Measurements from ENCODE around the gene COX14. TPM values are rescaled to one million over a fixed set of nuclear protein-coding genes. Genes with fewer than 3 reads are reported as not detected.
"Not testable (repeated sequence)": the region's sequence is repeated elsewhere in the genome, so short reads cannot be mapped to it uniquely, and the experiment has no call there.

COX14 gene
- total RNA-seq, 4 donors from 2014 or later: 22.1 to 107 (median 62.0) TPM

DNA sequence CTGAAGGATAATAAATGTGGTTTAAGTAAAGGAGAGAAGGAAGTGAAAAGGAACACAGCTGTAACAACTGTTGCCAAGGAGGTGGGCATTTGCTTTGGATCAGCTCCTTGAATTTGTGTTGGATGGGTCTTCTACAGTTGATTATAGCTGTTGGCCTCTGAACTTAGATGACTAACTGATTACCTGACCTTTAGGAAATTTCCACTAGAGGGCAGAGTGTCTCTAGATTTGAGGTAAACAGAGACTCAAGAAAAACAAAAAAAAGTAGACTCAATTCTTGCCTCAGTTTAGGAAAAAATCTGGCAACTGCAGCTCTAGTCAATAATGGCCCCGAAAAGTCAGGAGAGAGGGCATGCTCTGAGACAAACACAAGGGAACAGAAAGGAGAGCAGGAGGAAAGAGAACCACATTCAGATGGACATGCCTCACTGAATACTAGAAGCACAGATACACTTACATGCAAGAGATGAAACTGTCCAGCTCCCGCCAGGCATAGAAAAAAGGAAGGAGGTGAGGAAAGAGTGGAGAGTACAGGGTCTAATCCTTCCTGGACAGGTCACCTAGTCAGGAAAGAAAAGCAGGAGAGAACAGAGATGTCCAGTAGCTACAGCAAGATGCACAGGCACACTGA lies 20.6 kb downstream of the COX14 start:
- no peaks in the 10 kb centered on the region for H3K9me3 ChIP-seq
- H3K36me3 ChIP-seq: peaks cover 0 to 35% (median 14%) of the 10 kb centered on the region in 4 donors
- H3K4me3 ChIP-seq: no peak overlapping the region
- 60 to 79% methylated on average over 2 of the region's 2 CpGs for WGBS, 2 donors (ENCODE audit: low coverage in 1 of 2)
- no peak for DNase-seq
- no peaks in the 10 kb centered on the region for H3K27me3 ChIP-seq
- in situ Hi-C loops (cut with MboI; ENCODE audit: low pct_ligation_motif_present in 1 of 4, low pct_unique_long_range_greater_than_20kb in 1 of 4, low sequenced_read_pairs in 3 of 4): no loop called here
- peaks cover 0 to 10% (median 3%) of the 10 kb centered on the region in 4 donors for H3K4me1 ChIP-seq
- TF ChIP-seq POLR2A (IDR thresholded peaks at IDR 0.05): no peak
- TF ChIP-seq POLR2AphosphoS5 (IDR thresholded peaks at IDR 0.05): no peak
- no peak for TF ChIP-seq EP300 (IDR thresholded peaks at IDR 0.05; ENCODE audit: low read depth)
- TF ChIP-seq, protein P1, sequence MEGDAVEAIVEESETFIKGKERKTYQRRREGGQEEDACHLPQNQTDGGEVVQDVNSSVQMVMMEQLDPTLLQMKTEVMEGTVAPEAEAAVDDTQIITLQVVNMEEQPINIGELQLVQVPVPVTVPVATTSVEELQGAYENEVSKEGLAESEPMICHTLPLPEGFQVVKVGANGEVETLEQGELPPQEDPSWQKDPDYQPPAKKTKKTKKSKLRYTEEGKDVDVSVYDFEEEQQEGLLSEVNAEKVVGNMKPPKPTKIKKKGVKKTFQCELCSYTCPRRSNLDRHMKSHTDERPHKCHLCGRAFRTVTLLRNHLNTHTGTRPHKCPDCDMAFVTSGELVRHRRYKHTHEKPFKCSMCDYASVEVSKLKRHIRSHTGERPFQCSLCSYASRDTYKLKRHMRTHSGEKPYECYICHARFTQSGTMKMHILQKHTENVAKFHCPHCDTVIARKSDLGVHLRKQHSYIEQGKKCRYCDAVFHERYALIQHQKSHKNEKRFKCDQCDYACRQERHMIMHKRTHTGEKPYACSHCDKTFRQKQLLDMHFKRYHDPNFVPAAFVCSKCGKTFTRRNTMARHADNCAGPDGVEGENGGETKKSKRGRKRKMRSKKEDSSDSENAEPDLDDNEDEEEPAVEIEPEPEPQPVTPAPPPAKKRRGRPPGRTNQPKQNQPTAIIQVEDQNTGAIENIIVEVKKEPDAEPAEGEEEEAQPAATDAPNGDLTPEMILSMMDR (IDR thresholded peaks at IDR 0.05): peak; percentile 40 to 69 (median 41)
- H3K27ac ChIP-seq: no peak overlapping the region
- intact Hi-C loops (cut with DNase I; ENCODE audit: low total_unique reads): no loop called here

DNA sequence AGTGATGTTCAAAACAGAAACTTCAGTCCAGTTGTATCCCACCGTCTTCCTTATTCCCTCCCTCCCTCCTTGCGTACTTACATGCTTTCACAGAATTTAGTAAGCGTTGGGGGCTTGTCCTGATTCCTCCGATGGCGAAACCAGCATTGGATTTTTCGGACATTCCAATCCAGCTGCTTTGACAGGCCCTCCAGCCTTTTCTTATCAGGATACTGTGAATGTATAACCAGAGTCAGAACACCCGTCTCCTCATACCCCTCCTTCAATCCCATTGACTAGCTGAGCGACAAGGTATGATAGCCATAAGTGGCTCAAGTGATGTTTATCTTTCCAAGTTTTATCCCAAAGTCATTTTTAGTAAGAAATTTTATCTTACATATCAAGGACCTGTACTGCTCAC lies 31.0 kb downstream of the COX14 start:
- TF ChIP-seq, protein P1 (IDR thresholded peaks at IDR 0.05): no peak
- TF ChIP-seq POLR2A (IDR thresholded peaks at IDR 0.05): no peak
- no peak for TF ChIP-seq EP300 (IDR thresholded peaks at IDR 0.05; ENCODE audit: low read depth)
- TF ChIP-seq POLR2AphosphoS5 (IDR thresholded peaks at IDR 0.05): no peak
- 86 to 100% methylated on average over 3 to 8 of the region's 8 CpGs for WGBS, 2 donors (ENCODE audit: low coverage in 1 of 2)
- intact Hi-C loops (cut with DNase I; ENCODE audit: low total_unique reads): no loop called here
- Histone ChIP-seq H3K27me3 (no peaks in the 10 kb centered on the region), H3K27ac (no peak overlapping the region), H3K9me3 (no peaks in the 10 kb centered on the region), H3K4me3 (no peak overlapping the region), H3K4me1 (no peaks in the 10 kb centered on the region), H3K36me3 (peaks cover 0 to 9% (median 0%) of the 10 kb centered on the region in 4 donors)
- no peak for DNase-seq
- in situ Hi-C loops (cut with MboI; ENCODE audit: low pct_ligation_motif_present in 1 of 4, low pct_unique_long_range_greater_than_20kb in 1 of 4, low sequenced_read_pairs in 3 of 4): no loop called here

GRCh38 chr12:50145439-50145838 lies 33.4 kb downstream of the COX14 start:
- DNase-seq: no peak
- H3K4me1 ChIP-seq: no peaks in the 10 kb centered on the region
- in situ Hi-C loops (cut with MboI; ENCODE audit: low pct_ligation_motif_present in 1 of 4, low pct_unique_long_range_greater_than_20kb in 1 of 4, low sequenced_read_pairs in 3 of 4): no loop called here
- H3K27ac ChIP-seq: no peak overlapping the region
- no peaks in the 10 kb centered on the region for H3K9me3 ChIP-seq
- intact Hi-C loops (cut with DNase I; ENCODE audit: low total_unique reads): no loop called here
- H3K36me3 ChIP-seq: peaks cover 0 to 9% (median 0%) of the 10 kb centered on the region in 4 donors
- no peak overlapping the region for H3K4me3 ChIP-seq
- 87 to 96% methylated on average over 2 of the region's 2 CpGs for WGBS, 2 donors (ENCODE audit: low coverage in 1 of 2)
- TF ChIP-seq POLR2A (IDR thresholded peaks at IDR 0.05): no peak
- TF ChIP-seq, protein P1 (IDR thresholded peaks at IDR 0.05): no peak
- TF ChIP-seq POLR2AphosphoS5 (IDR thresholded peaks at IDR 0.05): no peak
- no peak for TF ChIP-seq EP300 (IDR thresholded peaks at IDR 0.05; ENCODE audit: low read depth)
- no peaks in the 10 kb centered on the region for H3K27me3 ChIP-seq

- no peaks in the 10 kb centered on the region for H3K9me3 ChIP-seq
- TF ChIP-seq POLR2AphosphoS5 (IDR thresholded peaks at IDR 0.05): no peak
- no peak for TF ChIP-seq EP300 (IDR thresholded peaks at IDR 0.05; ENCODE audit: low read depth)
- TF ChIP-seq, protein P1 (IDR thresholded peaks at IDR 0.05): no peak
- no peak for TF ChIP-seq POLR2A (IDR thresholded peaks at IDR 0.05)
These were observed 35.2 kb downstream of the COX14 start for GRCh38 chr12:50147281-50147680.

GRCh38 chr12:50148011-50148410 lies 36.0 kb downstream of the COX14 start:
- H3K9me3 ChIP-seq; H3K27me3 ChIP-seq; in situ Hi-C loops (cut with MboI; ENCODE audit: low pct_ligation_motif_present in 1 of 4, low pct_unique_long_range_greater_than_20kb in 1 of 4, low sequenced_read_pairs in 3 of 4); H3K36me3 ChIP-seq; H3K4me3 ChIP-seq; H3K27ac ChIP-seq; H3K4me1 ChIP-seq; intact Hi-C loops (cut with DNase I; ENCODE audit: low total_unique reads); DNase-seq: not testable (repeated sequence)
- 82 to 90% methylated on average over 2 to 6 of the region's 6 CpGs for WGBS, 2 donors (ENCODE audit: low coverage in 1 of 2)

More at GRCh38 chr12:50147281-50147680, 35.2 kb downstream of the COX14 start:
- in situ Hi-C loops (cut with MboI; ENCODE audit: low pct_ligation_motif_present in 1 of 4, low pct_unique_long_range_greater_than_20kb in 1 of 4, low sequenced_read_pairs in 3 of 4) (no loop called here), intact Hi-C loops (cut with DNase I; ENCODE audit: low total_unique reads) (no loop called here)
- H3K4me3 ChIP-seq: no peak overlapping the region
- H3K27me3 ChIP-seq: no peaks in the 10 kb centered on the region
- no peak for DNase-seq
- no peaks in the 10 kb centered on the region for H3K4me1 ChIP-seq
- peaks cover 0 to 7% (median 0%) of the 10 kb centered on the region in 4 donors for H3K36me3 ChIP-seq
- no peak overlapping the region for H3K27ac ChIP-seq
- 93% methylated on average over 1 to 4 of the region's 4 CpGs for WGBS, 2 donors (ENCODE audit: low coverage in 1 of 2)

Data from transverse colon (tissue), 4 donors.